GM12892 (cell line): ENCODE data around the gene ERBB4.

Experiments
- POLR2A ChIP-seq: IDR thresholded peaks from 2 replicates; pipeline ENCODE4 v1.6.1; 2011; ENCODE audit warnings: low read depth, low read length, control low read depth
- POLR2AphosphoS5 ChIP-seq: IDR thresholded peaks from 2 replicates; pipeline ENCODE4 v1.6.1; 2011; ENCODE audit warnings: low read depth, low read length, control low read depth

DNA sequence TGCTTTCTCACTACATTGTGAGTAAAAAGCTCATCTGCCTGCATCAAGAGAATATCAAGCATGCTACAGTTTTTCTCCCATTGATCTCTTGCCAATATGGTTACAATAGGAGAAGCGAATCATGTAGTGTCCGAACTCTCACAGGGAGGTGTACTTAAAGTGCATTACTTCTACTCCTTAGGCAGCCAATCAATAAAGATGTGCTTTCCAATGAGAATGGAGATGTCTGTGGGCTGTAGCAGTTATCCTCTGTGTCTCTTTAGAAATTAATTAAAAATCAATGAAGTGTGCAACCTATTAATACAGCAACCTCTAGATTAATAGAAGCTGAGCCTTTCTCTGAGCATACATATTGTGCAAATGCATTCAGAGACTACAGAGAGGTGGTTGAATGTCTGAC lies 1098.5 kb downstream of the ERBB4 start:
- TF ChIP-seq POLR2A (no peak), POLR2AphosphoS5 (no peak)
